GM19438 (cell line): ENCODE data around the gene SLC22A14.
"Not testable (repeated sequence)": the region's sequence is repeated elsewhere in the genome, so short reads cannot be mapped to it uniquely, and the experiment has no call there.

Source experiments
- ATAC-seq: cut with Tn5 transposase; IDR thresholded peaks from one replicate; pipeline ENCODE4 v1.9.1; 2021; ENCODE audit warnings: low read depth; ENCODE audit not compliant: unreplicated experiment

SLC22A14 gene

GRCh38 chr3:38281895-38282686 is at the start of gene SLC22A14:
TSS of gene SLC22A14 (plus strand) at chr3:38282294. CDS start at chr3:38306027, 23,733 bp downstream.
- no peak for ATAC-seq

- ATAC-seq: no peak
Measured at GRCh38 chr3:38232701-38233100, 49.4 kb upstream of the SLC22A14 start.

GRCh38 chr3:38235466-38235865 is 46.6 kb upstream of the SLC22A14 start:
- no peak for ATAC-seq

- ATAC-seq: no peak
Measured at GRCh38 chr3:38238416-38239008, 43.6 kb upstream of the SLC22A14 start.

GRCh38 chr3:38242812-38243211 is 39.3 kb upstream of the SLC22A14 start:
- not testable (repeated sequence) for ATAC-seq

- no peak for ATAC-seq
Measured at GRCh38 chr3:38245930-38246329, 36.2 kb upstream of the SLC22A14 start.

GRCh38 chr3:38247366-38248035 is 34.6 kb upstream of the SLC22A14 start:
- no peak for ATAC-seq

- no peak for ATAC-seq
Measured at GRCh38 chr3:38250198-38250597, 31.9 kb upstream of the SLC22A14 start.

- no peak for ATAC-seq
Measured at GRCh38 chr3:38251197-38251596, 30.9 kb upstream of the SLC22A14 start.

- ATAC-seq: no peak
Measured at GRCh38 chr3:38253704-38254103, 28.4 kb upstream of the SLC22A14 start.

- no peak for ATAC-seq
Measured at GRCh38 chr3:38254872-38255271, 27.2 kb upstream of the SLC22A14 start.

- no peak for ATAC-seq
Measured at GRCh38 chr3:38255627-38256026, 26.5 kb upstream of the SLC22A14 start.

GRCh38 chr3:38257583-38257982 is 24.5 kb upstream of the SLC22A14 start:
- no peak for ATAC-seq

- ATAC-seq: no peak
Measured at GRCh38 chr3:38260474-38260873, 21.6 kb upstream of the SLC22A14 start.

- no peak for ATAC-seq
Measured at GRCh38 chr3:38264353-38264771, 17.7 kb upstream of the SLC22A14 start.

GRCh38 chr3:38264779-38265178 is 17.3 kb upstream of the SLC22A14 start:
- ATAC-seq: no peak

GRCh38 chr3:38265604-38266307 is 16.3 kb upstream of the SLC22A14 start, which contains the start of gene SLC22A13:
TSS of gene SLC22A13 (plus strand) at chr3:38265812. CDS start at chr3:38265861, 49 bp downstream.
- no peak for ATAC-seq

GRCh38 chr3:38266810-38267209 is 15.3 kb upstream of the SLC22A14 start:
- ATAC-seq: no peak

- no peak for ATAC-seq
Measured at GRCh38 chr3:38267662-38268061, 14.4 kb upstream of the SLC22A14 start.

GRCh38 chr3:38268087-38268486 is 14.0 kb upstream of the SLC22A14 start:
- ATAC-seq: no peak

GRCh38 chr3:38268522-38268921 is 13.6 kb upstream of the SLC22A14 start:
- no peak for ATAC-seq
